HG02973 (cell line): ENCODE results near the gene DENND6B.
"Not testable (repeated sequence)": the region's sequence is repeated elsewhere in the genome, so short reads cannot be mapped to it uniquely, and the experiment has no call there.

Experiments
- ATAC-seq: cut with Tn5 transposase; IDR thresholded peaks from one replicate; pipeline ENCODE4 v1.9.1; 2021; ENCODE audit warnings: moderate library complexity; ENCODE audit not compliant: unreplicated experiment

DENND6B gene

GRCh38 chr22:50273781-50274180, 53.0 kb downstream of the DENND6B start:
- not testable (repeated sequence) for ATAC-seq

- not testable (repeated sequence) for ATAC-seq
Measured at GRCh38 chr22:50273352-50273751, 53.5 kb downstream of the DENND6B start.

GRCh38 chr22:50272044-50272802, 54.6 kb downstream of the DENND6B start:
- no peak for ATAC-seq

- ATAC-seq = no peak
Measured at GRCh38 chr22:50271519-50271970, 55.3 kb downstream of the DENND6B start.

DNA sequence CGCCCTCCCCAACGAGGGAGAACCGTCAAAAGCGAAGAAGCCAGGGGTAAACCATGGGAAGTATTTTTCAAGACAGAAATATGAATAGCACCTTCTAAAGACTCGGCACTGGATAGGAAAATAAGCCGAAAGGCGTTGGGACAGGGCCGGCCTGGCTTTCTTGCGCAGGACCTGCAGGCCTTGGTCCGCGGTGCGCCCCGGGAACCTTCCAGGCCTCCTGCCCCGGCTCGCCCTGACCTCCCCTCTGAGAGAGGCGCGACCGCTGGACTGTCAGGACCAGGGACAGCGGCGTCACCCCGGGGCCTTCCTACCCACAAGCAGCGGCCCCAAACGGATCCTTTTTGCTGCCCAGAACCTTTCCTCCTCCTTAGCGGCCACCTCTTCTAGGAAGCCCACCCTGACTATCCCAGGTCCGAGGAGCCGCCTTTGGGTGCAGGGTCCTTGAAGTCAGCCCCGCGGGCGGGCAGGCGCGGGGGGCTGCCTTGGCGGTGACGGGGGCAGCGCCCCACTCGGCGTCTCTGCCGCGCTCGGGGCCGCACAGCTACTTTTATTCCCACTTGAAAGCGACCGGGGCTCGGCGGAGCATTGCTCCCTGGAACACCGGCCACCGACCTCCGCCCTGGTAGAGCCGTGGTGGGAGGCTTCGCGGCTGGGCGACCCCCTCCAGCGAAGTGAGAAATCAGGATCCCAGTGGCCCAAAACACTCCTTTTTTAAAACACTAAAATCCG, 56.0 kb downstream of the DENND6B start:
- ATAC-seq = no peak

DNA sequence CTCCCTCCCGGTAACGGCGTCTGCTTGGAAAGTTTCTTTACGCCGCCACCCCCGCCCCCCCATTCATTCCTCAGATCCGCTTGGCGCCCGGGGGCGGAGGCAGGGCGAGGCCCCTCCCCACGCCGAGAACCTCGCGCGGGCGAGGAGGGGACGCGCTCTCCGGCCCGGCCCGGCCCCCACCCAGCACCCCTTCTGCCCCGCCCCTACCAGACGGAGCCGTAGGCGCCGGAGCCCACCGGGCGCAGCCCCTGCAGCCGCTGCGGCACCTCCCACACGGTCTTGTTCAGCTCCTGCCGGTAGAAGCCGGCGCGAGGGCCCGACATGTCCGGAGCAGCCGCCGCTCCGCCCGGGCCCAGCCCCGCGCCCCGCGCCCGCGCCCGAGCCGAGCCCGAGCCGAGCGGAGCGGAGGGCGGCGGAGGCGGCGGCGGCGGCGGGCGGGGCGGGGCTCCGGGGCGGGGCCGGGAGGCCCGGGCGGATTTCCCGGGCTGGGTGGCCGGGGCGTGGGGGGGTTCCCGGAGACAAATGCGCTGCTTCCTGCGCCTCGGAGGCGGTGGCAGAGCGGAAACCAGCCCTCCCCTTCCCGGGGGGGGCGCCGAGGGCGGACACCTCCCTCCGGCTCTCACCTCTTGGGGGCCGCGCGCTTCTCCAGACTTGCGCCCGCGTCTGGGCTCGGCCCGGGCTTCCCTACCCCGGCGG, 56.7 kb downstream of the DENND6B start, which contains the start of gene MAPK11:
MAPK11 (minus strand) TSS at position 411 of the 696 bp plus-strand sequence; CDS start at position 323, 88 bp downstream.
- no peak for ATAC-seq

- ATAC-seq = no peak
Measured at GRCh38 chr22:50269573-50269969, 57.2 kb downstream of the DENND6B start.

GRCh38 chr22:50268655-50269113, 58.1 kb downstream of the DENND6B start:
- ATAC-seq = no peak

GRCh38 chr22:50267591-50268390, 59.0 kb downstream of the DENND6B start:
- ATAC-seq = no peak

- ATAC-seq = no peak
Measured at GRCh38 chr22:50266994-50267393, 59.8 kb downstream of the DENND6B start.

DNA sequence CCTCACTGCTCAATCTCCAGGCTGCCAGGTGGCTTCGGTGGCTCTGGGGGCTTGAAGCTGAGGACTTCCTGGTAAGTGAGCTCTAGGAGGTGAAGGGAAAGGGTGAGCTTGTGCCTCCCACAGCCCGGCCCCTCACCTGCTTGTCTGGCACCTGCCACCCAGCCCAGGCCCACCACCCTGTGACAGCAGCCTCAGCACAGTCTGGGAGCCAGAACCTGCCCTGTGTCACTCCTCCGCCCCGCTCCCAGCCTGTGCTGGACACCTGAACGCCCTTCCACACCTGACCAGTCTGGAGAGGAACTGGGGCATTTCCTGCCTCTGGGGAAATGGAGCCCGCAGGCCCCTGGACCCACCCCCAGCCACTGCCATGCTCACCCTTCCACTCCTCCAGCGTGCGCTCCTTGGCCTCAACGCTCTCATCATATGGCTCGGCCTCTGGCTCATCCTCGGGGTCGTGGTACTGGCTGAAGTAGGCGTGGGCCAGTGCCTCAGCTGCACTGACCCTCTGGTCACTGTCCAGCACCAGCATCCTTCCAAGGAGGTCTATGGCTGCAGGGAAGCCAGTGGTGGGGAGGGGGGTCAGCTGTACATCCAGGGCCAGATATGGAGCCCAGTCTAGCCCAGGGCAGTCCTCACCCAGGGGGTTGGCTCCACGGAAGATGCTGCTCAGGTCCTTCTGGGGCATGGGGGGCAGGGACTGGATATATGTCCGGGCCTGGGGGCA, 61.7 kb downstream of the DENND6B start:
- no peak for ATAC-seq

GRCh38 chr22:50264104-50264745, 62.6 kb downstream of the DENND6B start:
- ATAC-seq = no peak

GRCh38 chr22:50262973-50263617, 63.7 kb downstream of the DENND6B start:
- no peak for ATAC-seq

DNA sequence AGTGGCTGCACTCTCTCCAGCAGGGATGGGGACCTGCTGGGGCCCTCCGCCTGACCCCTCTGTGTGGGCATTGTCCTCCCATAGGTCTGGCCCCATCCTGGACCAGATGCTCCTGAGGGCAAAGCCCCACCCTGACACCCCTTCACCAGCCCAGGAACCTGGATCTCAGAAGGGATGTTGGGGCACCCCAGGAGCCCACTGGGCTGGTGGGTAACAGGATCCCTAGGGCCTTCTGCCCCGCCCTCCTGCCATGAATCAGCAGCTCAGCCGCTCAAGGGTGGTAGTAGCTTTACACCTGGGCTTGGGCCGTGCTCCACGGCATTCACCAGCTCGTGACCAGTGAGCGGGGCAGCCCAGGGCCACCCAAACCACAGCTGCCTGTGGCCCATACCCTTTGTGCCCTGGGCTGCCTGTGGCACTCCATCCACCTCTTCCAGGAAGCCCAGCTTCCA, 64.3 kb downstream of the DENND6B start:
- ATAC-seq = no peak

- ATAC-seq = no peak
Measured at GRCh38 chr22:50261615-50262459, 65.0 kb downstream of the DENND6B start, which contains the start of gene MAPK12. MAPK12 (minus strand) TSS chr22:50261683; CDS start chr22:50261509, 174 bp downstream.

GRCh38 chr22:50260801-50261614, 65.8 kb downstream of the DENND6B start:
- ATAC-seq = no peak

DNA sequence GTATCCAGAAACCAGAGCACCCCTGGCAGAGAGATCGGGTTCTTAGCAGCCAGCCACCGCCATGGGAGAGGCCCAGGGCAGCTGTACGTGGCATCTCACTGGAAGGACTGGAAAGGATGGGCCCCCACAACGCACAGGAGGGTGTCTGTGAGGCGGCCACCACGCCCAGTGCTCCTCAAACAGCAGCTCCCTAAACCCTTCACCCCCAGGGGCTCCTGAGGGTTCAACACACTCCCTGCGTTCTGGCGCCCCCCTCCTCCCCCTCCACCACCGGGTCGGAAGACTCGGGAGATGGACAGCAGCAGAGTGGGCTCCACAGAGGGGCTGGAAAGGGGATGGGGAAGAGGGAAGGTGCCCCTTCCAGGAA, 66.4 kb downstream of the DENND6B start:
- no peak for ATAC-seq
